Breast epithelium (tissue), 3 donors: ENCODE data around the gene PTPRH.

Experiments
- CTCF ChIP-seq, 3 donors: fragments of 450-650 bp; IDR thresholded peaks; one replicate each; pipeline ENCODE4 v1.5.1; 2016 to 2017; ENCODE audit warnings: antibody characterized with exemption in 3 of 3, mild to moderate bottlenecking in 3 of 3, moderate library complexity in 3 of 3
- POLR2A ChIP-seq: fragments of 450-650 bp; IDR thresholded peaks from one replicate; pipeline ENCODE4 v1.6.1; 2016; ENCODE audit warnings: antibody characterized with exemption, mild to moderate bottlenecking, moderate library complexity

- no peak for TF ChIP-seq CTCF (IDR thresholded peaks at IDR 0.05)
- TF ChIP-seq POLR2A, result no peak
These were observed 582 bp upstream of the PTPRH start for GRCh38 chr19:55209693-55210472.
